HepG2 (cell line): ENCODE measurements around the gene FOXD2. TPM values are rescaled to one million over a fixed set of nuclear protein-coding genes. Genes with fewer than 3 reads are reported as not detected.

Experiments
- ATAC-seq: fragments of 200-7000 bp; cut with Tn5 transposase; 3 replicates; pipeline ENCODE4 v1.9.1; 2020; ENCODE audit warnings: mild to moderate bottlenecking, moderate library complexity
- BruUV-seq: library from RNA; stranded (reverse); fragments of 400-500 nt; replicated peaks from 2 replicates; lab custom pipeline; 2021; lab: Mats Ljungman, UMichigan
- CTCF ChIA-PET: fragments of 300-600 bp; formaldehyde crosslinking; extraction: SDS; loops from one replicate; lab custom pipeline; 2021; ENCODE audit warnings: low total read pairs, inconsistent platforms, low intra/inter-chr PET ratio; lab: Yijun Ruan, JAX
- POLR2A ChIA-PET: fragments of 350-600 bp; sonication (Branson Sonifier 250); formaldehyde crosslinking; loops from one replicate; lab custom pipeline; 2020; ENCODE audit warnings: antibody characterized with exemption, inconsistent platforms; lab: Yijun Ruan, JAX
- DNase-seq: peaks from one replicate; pipeline ENCODE4 v3.0.0-alpha.2; 2015; ENCODE audit warnings: low spot score
- FAIRE-seq: peaks from 3 replicates; lab custom pipeline; 2011; peaks lifted over from hg19 to GRCh38; lab: Jason Lieb, UNC
- H2AFZ ChIP-seq: one replicate; pipeline ENCODE4 v1.6.1; 2011; ENCODE audit warnings: low read length, inconsistent platforms
- H3K27ac ChIP-seq: fragments of 300-600 bp; 3 replicates; pipeline ENCODE4 v1.8.0; 2011; ENCODE audit warnings: mixed run types, mild to moderate bottlenecking, mixed read lengths, low read length, inconsistent platforms; ENCODE audit not compliant: insufficient read depth; ENCODE audit errors: extremely low read length
- H3K27me3 ChIP-seq, 2 experiments: fragments of 200-600 bp in 1 of 2; 2 replicates in 1 of 2; 3 replicates in 1 of 2; pipeline versions ENCODE4 v1.6.0 to v1.8.0; 2011; ENCODE audit warnings: low read length in 2 of 2, mild to moderate bottlenecking in 2 of 2, moderate library complexity in 2 of 2, inconsistent platforms in 1 of 2; ENCODE audit not compliant: insufficient read depth in 2 of 2, control insufficient read depth in 1 of 2
- H3K36me3 ChIP-seq, 2 experiments: fragments of 200-600 bp in 1 of 2; replicated peaks in 1 of 2; 2 replicates in 1 of 2; 3 replicates in 1 of 2; pipeline versions ENCODE4 v1.5.1 to v1.8.0; 2011; ENCODE audit warnings: low read length in 2 of 2, inconsistent platforms in 1 of 2; ENCODE audit not compliant: insufficient read depth in 2 of 2, control insufficient read depth in 1 of 2
- H3K4me1 ChIP-seq: 2 replicates; pipeline ENCODE4 v1.5.1; 2012; ENCODE audit warnings: low read length, inconsistent platforms; ENCODE audit not compliant: insufficient read depth
- H3K4me2 ChIP-seq: 2 replicates; pipeline ENCODE4 v1.6.0; 2011; ENCODE audit warnings: low read depth, low read length, inconsistent platforms
- H3K4me3 ChIP-seq, 3 experiments: fragments of 200-600 bp in 1 of 3; sonication (generic), shearing (Covaris generic) in 1 of 3; replicated peaks in 1 of 3; 2 replicates each; pipeline ENCODE4 v1.5.1; 2011 to 2016; ENCODE audit warnings: low read length in 3 of 3, inconsistent platforms in 2 of 3, low read depth in 2 of 3, mild to moderate bottlenecking in 2 of 3, control low read depth in 1 of 3, mixed read lengths in 1 of 3; ENCODE audit not compliant: insufficient read depth in 1 of 3
- H3K79me2 ChIP-seq: one replicate; pipeline ENCODE4 v1.6.1; 2011; ENCODE audit warnings: low read length, inconsistent platforms; ENCODE audit not compliant: insufficient read depth
- H3K9ac ChIP-seq: 2 replicates; pipeline ENCODE4 v1.6.0; 2011; ENCODE audit warnings: mild to moderate bottlenecking, low read depth, low read length, inconsistent platforms; ENCODE audit not compliant: insufficient read depth
- H3K9me3 ChIP-seq: 2 replicates; pipeline ENCODE4 v1.5.1; 2012; ENCODE audit warnings: mild to moderate bottlenecking, low read length
- H4K20me1 ChIP-seq: 2 replicates; pipeline ENCODE4 v1.6.0; 2011; ENCODE audit warnings: inconsistent platforms, mild to moderate bottlenecking, low read length, moderate library complexity; ENCODE audit not compliant: insufficient read depth
- CTCF ChIP-seq: sonication (generic); formaldehyde crosslinking; IDR thresholded peaks from 2 replicates; pipeline ENCODE4 v1.5.0; 2020; ENCODE audit warnings: mild to moderate bottlenecking, missing genetic modification reagents, moderate library complexity
- HNF1A ChIP-seq, 2 experiments: sonication (generic) in 1 of 2; formaldehyde crosslinking in 1 of 2; IDR thresholded peaks; 2 replicates each; pipeline versions ENCODE4 v1.4.0 to v1.6.1; 2016 to 2020; ENCODE audit warnings: borderline replicate concordance in 1 of 2, low read depth in 1 of 2, mild to moderate bottlenecking in 1 of 2, missing genetic modification reagents in 1 of 2
- KLF15 ChIP-seq: sonication (generic); formaldehyde crosslinking; IDR thresholded peaks from 2 replicates; pipeline ENCODE4 v1.8.1; 2023; ENCODE audit warnings: borderline replicate concordance, mild to moderate bottlenecking, inconsistent platforms, missing genetic modification reagents, mixed read lengths
- MAFF ChIP-seq: IDR thresholded peaks from 2 replicates; pipeline ENCODE4 v1.6.1; 2011; ENCODE audit warnings: low read depth, low read length, improper control_type of control experiment
- MAFK ChIP-seq, 2 experiments: IDR thresholded peaks in 1 of 2; conservative IDR thresholded peaks in 1 of 2; 2 replicates each; pipeline ENCODE4 v1.6.1; 2011; ENCODE audit warnings: improper control_type of control experiment in 2 of 2, low read length in 2 of 2
- ZSCAN20 ChIP-seq: sonication (generic); formaldehyde crosslinking; IDR thresholded peaks from 2 replicates; pipeline ENCODE4 v1.4.0; 2020; ENCODE audit warnings: missing genetic modification reagents, mild to moderate bottlenecking, borderline replicate concordance
- WGBS: methylation state at CpG from one replicate; pipeline ENCODE4 v1.1.6; 2017; ENCODE audit warnings: low lambda C conversion rate; 5-methylcytosine and 5-hydroxymethylcytosine counted together
- in situ Hi-C: cut with HindIII; loops from 2 replicates; pipeline ENCODE4 v1.10.0; 2017; ENCODE audit warnings: low pct_unique_long_range_greater_than_20kb; ENCODE audit not compliant: extremely low pct_ligation_motif_present
- intact Hi-C: fragments of 100-400 bp; cut with micrococcal nuclease; formaldehyde crosslinking; loops from one replicate; pipeline ENCODE4 v1.10.0; 2022; ENCODE audit not compliant: unreplicated experiment
- polyA plus RNA-seq, 8 experiments: library from polyadenylated mRNA; depleted of rRNA in 3 of 8; stranded (reverse) in 7 of 8; unstranded in 1 of 8; fragments of >200 nt; fragmentation: Illumina TruSeq in 4 of 8; extraction: Trizol in 4 of 8; gene quantifications; 2 replicates each; pipeline versions ENCODE4 v1.2.1 to v1.2.3, GENCODE V29; 2011 to 2016; ENCODE audit warnings: low read depth in 4 of 8, missing spikeins in 1 of 8, mixed read lengths in 1 of 8; ENCODE audit not compliant: insufficient read depth in 1 of 8
- total RNA-seq, 5 experiments: library from RNA; depleted of rRNA; stranded (reverse); fragments of >200 nt; fragmentation: Illumina TruSeq; extraction: Trizol; gene quantifications; 2 replicates each; pipeline ENCODE4 v1.2.3, GENCODE V29; 2016; ENCODE audit warnings: low read depth in 1 of 5

Gene FOXD2
- total and polyA plus RNA-seq, 2 of the 13 experiments (the other 11 are each of a cell fraction or from before 2014, with no cell fraction given): 0.01 to 0.09 TPM

- TF ChIP-seq HNF1A (IDR thresholded peaks at IDR 0.05; ENCODE audit: low read depth) (no peak), HNF1A (CRISPR knock-in tag; IDR thresholded peaks at IDR 0.05; ENCODE audit: borderline replicate concordance) (no peak), CTCF (no peak), KLF15 (CRISPR knock-in tag) (no peak)
Observed at GRCh38 chr1:47420547-47420946, 17.3 kb upstream of the FOXD2 start (continued).

DNA sequence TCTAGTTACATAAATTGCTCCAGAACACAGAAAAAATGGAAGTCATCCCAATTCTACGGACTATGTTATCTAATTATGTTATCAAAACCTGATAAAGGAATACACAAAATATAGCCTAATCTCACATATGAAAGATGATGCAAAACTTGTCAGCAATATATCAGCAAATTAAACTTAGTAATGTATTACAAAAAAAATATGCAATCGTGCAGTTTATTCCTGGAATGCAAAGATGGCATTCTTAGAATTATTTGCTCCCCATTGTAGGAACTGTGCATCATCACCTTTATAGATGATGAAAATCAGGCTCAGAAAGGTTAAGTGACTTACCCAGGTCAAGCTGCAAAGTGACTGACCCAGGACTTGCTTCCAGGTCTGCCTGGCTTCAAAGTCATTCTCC is 14.0 kb upstream of the FOXD2 start:
- CTCF ChIA-PET: interaction anchor here (2.0 kb wide), 1 partner anchor 35 kb away, joined by 13 read pairs; no protein-coding TSS in a partner anchor

More for the DNA sequence above, 14.0 kb upstream of the FOXD2 start:
- BruUV-seq: no TSS peak
- 21% methylated on average over 2 of the region's 2 CpGs for WGBS
- H3K4me3 ChIP-seq: no peak overlapping the region
- POLR2A ChIA-PET: no interaction called here
- no peak overlapping the region for H3K27ac ChIP-seq
- H3K36me3 ChIP-seq: no peaks in the 10 kb centered on the region
- FAIRE-seq: no peak
- TF ChIP-seq ZSCAN20 (CRISPR knock-in tag): no peak
- TF ChIP-seq MAFK (conservative IDR thresholded peaks at IDR 0.05 in 1 of 2, IDR thresholded peaks at IDR 0.05 in 1 of 2; ENCODE audit: low read length in 2 of 2): peak in 1 of 2 experiments; percentile 70; a peak in 2 of 4 replicates
- TF ChIP-seq MAFF: peak; percentile 45; the same call in 1 of the 2 replicates
- TF ChIP-seq, all 625 proteins: peak for 2
- Histone ChIP-seq H4K20me1 (no peaks in the 10 kb centered on the region), H3K27me3 (no peaks in the 10 kb centered on the region; a peak in 1 of 5 replicates), H3K4me2 (no peak overlapping the region), H2AFZ (no peak overlapping the region), H3K9me3 (no peaks in the 10 kb centered on the region), H3K9ac (no peak overlapping the region), H3K79me2 (no peaks in the 10 kb centered on the region), H3K4me1 (no peaks in the 10 kb centered on the region)
- DNase-seq (no peak), ATAC-seq (no peak)
- in situ Hi-C loops: loop anchor here (5.0 kb wide), 1 partner anchor 37 kb away; no protein-coding TSS in a partner anchor
- intact Hi-C loops: loop anchor here (1.0 to 5.0 kb wide), 4 partner anchors 36 to 245 kb away; partner anchors contain the start of gene PDZK1IP1
